NCI-H2196 (cell line): Measurements from ENCODE around the gene SLC9A8.

Experiments
- DNase-seq: peaks from one replicate; lab custom pipeline; 2025; ENCODE audit not compliant: unreplicated experiment; lab: John Stamatoyannopoulos, UW

The SLC9A8 gene

GRCh38 chr20:49871391-49871948, 58.8 kb downstream of the SLC9A8 start:
- no peak for DNase-seq

DNA sequence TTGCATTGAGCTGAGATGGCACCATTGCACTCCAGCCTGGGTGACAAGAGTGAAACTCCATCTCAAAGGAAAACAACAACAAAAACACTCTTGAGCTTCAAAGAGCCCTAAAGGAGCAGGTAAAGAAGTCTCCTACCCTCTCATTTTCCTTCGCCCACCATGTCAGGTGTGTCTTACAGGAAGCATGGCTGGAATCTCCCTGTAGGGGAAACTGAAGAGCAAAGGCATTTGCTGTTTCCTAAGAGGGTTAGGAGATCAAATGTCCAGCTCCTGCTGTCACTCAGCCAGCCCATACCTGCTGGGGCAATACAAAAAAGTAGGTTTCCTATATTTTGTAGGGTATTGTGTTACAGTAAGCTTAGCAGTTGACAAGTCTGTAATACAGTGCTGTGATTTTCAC, 59.4 kb downstream of the SLC9A8 start:
- DNase-seq = no peak

DNA sequence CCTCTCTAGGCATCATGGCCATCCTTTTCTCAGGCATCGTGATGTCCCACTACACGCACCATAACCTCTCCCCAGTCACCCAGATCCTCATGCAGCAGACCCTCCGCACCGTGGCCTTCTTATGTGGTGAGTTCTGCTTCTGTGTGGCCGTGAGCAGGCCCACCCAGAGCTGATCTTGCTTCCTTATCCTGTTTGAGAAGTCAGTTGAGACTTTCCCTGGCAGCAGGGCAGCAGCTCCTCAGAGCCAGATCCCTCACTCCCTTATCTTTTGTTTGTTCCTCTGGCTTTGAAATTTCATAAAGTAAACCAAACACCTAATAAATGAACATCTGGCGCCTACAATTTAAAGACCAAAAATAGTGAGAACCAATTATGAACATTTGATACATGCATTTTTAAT, 62.1 kb downstream of the SLC9A8 start:
- no peak for DNase-seq

DNA sequence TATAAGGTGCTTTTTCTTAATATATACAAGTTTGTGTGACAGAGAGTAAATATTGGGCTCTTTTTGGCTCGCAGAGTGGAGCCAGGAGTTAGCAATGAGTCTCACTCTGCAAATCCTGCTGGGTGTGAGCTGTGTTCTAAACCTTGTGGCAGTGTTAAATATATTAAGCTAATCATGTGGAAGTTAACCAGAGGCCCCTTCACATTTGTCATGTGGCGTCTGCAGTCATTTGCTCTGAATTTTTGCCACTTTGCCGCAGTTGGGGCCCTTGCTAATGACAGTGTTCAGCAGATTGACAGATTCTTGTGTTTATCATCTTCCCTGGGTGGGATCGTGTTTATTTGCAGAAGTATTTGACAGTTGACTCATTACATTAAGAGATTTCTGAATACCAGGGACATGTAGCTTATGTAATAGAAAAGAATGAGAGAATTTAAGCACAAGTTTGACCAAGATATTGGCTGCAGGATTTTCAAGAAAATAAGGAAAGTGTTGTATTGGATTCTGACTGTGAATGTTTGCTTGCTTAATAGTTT, 64.8 kb downstream of the SLC9A8 start:
- no peak for DNase-seq

DNA sequence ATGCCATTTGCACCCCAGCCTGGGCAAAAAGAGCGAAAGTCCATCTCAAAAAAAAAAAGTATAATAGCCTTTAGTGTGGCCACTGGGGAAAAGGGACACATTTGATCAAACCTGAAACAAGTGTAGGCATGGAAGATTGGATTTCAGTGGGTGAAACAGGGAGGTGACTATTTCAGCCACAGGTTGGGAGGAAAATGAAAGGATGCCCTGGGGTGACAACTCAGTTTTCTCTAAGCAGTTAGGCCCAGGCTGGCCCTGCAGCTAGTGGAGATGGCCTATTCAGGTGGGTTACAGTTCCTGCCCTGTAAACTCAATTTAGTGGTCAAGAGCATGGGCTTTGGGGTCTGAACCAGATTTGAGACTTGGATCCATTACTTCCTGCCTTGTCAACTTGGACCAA, 66.3 kb downstream of the SLC9A8 start:
- DNase-seq = no peak

DNA sequence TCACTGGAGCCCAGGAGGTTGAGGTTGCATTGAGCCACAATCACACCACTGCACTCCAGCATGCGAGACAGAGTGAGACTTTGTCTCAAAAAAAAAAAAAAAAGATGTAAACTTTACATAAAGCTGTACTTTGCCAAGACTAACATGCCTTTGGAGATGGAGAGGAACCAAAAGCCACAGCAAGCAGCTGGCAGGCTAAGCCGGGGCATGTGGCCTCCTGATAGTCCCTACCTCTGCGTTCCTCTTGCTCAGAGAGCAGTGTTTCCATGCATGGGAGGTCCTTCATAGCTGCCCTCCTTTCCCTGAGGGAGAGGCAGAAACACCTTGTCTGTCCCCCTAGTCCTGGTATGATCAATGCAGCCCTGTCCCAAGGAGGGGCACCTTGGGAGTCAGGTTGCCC, 67.5 kb downstream of the SLC9A8 start:
- DNase-seq = no peak

DNA sequence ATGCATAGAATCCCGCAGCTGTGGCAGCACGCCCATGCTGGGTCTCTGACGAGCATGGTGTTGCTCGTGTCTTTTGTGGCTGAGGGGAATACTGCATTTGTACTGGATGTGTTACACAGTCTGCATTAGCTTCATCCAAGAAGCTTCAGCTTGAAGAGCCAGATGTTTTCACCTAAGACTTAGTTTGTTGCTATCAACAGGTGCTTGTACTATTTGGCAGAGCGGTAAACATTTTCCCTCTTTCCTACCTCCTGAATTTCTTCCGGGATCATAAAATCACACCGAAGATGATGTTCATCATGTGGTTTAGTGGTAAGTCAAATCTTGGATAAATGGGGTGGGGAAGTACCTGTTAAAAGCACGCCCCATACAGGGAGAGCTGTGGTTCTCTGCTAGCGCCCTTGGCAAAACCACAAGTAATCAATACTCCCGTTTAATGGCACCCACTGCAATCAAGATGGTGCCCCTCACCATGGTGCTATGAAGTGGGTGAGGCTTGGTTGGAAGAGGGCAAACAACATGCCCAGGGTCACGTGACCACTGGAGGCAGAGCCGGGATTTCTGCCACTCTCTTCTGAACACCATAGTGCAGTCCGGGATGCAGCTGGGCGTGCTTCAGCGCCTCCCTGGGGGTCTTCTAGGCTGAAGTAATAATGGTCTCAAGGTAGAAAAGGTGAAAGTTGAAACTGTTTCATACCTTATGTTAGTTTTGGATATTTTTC, 68.3 kb downstream of the SLC9A8 start:
- DNase-seq = no peak

DNA sequence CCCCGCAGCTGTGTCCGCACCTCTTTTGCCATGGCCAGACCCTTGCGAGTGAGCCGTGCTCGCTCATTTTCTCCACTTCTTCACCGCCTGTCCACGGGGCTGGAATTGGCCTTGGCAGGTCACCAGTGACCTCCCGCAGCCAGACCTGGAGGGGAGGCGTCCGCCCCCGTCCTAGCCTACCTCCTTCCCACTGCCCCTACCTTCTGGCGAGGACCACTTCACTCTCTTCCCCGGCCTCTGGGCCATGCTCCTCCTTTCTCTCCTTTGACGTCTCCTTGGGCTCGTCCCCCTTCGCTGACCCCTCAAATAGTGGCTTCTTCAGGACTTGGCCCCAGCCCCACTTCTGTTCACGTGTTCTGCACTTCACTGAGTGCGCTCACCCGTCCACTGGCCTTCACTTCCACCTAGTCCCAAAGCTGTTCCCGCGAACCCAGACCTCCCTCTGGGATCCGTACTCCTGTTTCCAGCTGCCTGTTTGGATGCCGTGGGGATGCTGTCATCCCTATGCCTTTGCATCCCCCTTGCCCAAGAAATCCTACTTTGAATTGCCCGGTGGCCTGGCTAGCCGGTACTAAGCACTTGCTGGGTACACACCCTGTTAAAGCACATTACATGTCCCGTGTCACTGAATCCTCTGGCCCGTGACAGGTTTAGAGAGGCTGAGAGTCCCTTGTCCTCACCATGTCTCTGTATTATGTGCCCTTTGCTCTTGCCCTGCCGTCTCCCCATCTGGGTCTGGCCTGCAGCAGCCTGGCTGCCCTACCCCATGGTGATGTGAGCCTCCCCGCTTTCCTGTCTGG, 69.7 kb downstream of the SLC9A8 start:
- DNase-seq = no peak

DNA sequence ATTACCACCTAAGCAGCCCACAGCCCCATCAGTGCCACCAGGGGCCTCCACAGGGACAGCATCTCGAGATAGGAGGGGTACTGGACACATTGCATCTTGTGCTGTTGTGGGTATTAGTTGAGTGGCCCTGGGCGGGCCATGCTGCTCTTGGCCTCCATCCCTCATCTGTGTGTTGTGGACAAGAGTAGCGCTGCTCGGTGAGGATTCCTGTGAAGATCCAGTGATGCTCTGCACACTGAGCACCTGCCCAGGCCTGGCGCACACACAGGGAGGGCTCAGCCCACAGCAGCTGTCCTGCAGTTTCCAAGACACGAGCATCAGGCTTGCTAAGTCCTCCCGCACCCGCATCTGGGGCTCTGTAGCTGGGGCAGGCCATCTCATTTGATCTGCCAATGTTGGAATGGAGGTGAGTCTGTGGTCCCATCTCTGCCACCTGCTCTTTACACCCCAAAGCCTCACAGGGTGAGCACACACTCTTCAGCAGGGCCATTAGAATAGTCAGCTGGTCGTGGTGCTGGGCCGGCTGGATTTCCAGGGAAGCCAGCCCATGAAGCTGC, 70.7 kb downstream of the SLC9A8 start:
- no peak for DNase-seq

DNA sequence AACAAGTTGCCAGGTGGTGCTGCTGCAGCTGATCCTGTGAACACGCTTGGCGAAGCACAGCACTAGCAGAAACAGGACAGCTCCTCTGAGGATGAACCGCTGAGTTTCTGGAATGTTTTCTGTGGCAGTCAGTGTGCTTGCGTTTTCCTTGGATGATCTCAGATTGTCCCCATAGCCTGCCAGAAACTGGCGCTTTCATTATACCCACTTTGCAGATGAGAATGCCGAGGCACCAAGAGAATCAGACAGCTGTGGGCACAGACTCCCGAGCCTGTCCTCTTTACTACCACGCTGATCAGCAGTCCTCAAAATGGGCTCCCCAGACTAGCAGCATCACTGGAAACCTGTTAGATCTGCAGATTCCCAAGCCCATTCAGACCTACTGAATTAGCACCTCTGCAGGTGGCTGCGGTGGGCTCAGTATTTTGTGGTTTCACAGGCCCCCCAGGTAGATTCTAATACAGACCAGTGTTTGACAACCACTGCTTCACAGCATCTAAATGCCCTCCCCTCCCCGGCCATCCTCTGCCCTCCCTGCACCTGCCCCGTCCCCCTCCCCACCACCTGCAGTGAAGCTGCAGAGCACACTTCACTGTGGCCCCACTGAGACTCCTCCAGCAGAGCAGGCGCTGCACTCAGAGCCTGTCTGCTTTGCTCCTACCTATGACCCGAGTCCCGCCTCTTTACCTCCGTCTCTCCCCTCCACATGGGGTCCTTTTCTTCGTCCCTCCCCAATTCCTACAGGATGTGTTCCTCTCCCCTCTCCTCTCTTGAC, 73.1 kb downstream of the SLC9A8 start:
- no peak for DNase-seq

DNA sequence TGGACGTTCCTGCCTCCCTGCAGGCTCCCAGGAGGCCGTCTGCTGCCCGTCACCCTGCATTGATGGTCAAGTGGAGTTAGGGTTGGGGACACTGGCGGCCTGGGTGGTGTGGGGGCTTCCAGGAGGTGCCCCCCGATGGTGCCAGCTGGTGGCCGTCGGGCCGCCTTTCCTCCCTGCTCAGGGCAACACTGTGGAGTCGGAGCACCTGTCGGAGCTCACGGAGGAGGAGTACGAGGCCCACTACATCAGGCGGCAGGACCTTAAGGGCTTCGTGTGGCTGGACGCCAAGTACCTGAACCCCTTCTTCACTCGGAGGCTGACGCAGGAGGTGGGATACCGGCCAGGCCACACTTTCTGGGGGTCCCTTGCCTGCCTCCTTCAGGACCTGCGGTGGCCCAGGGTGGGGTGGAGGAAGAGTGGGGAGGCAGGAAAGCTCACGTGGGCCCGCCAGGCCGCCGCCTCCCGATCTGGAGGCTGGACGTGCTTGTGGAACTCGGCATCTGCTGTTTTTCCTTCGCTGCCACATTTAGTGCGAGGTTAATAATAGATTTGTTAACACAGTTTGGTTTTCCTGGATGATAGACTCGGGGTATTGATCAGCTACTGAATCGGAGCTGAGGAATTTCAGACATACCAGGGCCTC, 74.1 kb downstream of the SLC9A8 start:
- DNase-seq = no peak

- no peak for DNase-seq
Observed at GRCh38 chr20:49887251-49888211, 74.9 kb downstream of the SLC9A8 start.

DNA sequence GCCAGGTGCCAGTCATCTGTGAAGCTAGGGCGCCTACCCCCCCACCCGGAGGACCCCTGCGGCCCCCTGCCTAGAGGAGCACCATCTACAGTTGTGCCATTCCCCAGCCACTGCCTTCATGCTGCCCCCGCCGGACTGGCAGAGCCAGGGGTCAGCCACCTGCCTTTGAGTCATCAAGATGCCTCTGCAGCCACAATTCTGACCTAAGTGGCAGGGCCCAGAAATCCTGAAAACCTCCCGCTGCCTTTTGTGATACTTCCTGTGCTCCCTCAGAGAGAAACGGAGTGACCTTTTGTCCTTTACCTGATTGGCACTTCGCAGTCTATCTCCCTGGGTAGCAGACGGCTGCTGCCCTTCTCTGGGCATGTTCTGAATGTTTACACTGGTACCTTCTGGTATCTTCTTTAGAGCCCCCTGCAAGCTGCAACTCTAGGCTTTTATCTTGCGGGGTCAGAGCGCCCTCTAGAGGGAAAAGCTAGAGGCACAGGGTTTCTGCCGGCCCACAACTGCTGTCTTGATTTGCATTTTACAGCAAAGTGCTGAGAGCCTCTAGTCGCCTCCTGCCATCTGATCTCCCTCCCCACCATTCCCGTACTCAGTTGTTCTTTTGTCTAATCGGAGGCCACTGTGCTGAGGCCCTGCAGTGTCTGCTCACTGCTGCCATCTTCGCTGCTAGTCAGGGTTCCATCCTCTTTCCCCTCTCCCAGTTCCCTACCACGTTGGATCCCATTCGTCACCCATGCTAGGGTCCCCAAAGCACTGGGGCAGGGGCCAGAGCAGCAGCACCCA, 75.8 kb downstream of the SLC9A8 start:
- DNase-seq = peak; percentile 68

DNA sequence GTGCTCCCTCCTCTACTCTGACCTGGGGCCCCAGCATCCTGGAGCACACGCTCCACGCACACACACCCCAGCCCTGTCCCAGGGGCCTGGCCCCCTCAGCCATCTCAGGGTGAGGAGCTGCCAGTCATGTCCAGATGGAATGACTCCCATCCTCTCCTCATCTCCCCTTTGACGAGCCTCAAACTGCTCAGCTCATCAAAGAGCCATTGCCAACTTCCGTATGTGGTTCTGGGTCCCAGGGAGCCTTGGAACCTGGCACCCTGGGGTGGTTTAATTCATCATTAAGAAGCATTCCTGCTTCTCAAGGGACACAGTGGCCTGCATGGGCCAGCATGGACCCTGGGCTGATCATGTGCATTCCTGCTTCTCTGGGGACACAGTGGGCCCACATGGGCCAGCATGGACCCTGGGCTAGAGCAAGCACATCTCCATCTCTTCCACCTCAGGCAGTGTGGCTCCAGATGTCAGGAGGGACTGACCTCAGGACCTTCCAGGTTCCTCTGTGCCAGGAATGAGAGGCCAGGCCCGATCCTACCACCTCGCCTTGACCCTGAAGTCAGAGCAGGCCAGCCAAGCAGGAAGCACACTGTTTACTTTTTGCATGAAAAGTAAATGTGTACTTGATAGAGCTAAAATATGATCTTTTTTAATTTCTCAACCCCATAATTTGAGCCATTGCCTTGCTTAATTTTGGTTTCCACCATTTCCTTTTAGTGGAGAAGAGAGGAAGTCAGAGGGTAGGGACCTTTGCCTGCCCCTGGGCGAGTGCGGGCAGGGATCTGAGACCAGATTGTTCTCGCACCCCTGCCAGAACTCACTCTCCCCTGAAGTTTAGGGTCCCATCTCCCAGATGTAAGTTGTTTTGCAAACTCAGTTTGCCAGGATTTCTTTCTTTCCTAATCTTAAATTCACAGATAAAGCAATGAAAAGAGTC, 76.6 kb downstream of the SLC9A8 start:
- no peak for DNase-seq

DNA sequence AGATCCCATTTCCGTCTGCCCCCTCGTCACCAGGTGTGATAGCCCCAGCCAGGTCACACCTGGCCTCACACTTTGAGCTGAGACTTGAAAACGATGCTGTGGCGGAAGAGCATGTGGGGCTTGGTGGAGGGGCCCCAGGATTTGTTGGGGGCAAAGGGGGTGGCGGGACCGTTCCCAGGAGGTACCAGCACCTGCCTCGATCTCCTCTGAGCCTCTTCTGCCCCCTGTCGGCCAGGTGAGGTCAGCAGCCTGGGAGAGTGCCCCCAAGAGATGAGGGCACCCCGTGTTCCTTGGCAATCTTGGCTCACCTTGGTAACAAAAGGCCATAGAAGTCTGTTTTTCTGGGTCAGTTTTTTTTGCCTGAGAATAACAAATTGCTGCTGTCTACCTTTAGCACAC, 77.3 kb downstream of the SLC9A8 start:
- DNase-seq = no peak

DNA sequence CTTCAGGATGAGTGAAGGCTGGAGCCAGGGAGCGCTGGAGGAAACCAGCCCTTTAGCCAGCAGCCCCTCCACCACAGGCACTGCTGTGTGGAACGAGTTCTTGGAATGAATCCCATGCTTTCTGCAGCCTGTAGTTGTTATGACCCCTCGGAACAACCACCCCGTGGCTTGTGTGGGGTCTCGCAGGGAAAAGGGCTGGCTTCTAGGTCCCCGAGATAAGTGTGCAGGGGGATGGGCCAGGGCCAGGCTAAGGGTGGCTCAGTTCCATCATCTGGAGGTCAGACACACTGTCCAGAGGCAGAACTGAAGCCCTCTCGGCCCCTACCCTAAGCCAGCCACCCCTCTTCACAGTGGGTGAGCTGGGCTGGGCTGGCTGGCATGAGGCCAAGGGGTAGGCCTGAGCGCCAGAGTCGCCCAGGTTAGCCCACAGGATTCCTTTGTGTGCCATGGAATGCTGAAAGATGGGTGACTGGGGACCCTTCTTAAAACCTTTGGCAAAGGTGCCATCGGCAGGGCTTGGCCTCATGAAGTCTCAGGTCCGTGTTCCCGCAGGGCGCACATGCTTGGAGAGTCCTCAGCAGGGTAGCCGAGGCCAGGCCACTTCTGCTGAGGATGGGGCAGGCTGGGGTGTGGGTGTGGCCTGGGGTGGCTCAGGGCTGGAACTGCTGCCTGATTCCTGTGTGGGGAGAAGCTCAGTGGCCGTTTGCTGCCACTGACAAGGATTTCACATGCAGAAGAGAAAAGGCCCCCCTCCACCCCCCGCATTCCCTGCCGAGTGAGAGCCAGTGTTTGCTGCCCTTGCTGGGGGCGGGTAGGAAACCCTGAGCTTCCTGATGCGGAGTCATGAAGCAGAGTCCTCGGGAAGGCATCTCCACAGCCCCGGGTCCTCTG, 78.1 kb downstream of the SLC9A8 start:
- no peak for DNase-seq
